Stimulated activated naive CD4-positive, alpha-beta T cell treated with Interleukin-2 at 50 U/mL for 16 hours (primary cell): ENCODE data around the gene EPN2.

Experiments used
- DNase-seq: peaks from one replicate; lab custom pipeline; 2025; lab: John Stamatoyannopoulos, UW

The EPN2 gene

DNA sequence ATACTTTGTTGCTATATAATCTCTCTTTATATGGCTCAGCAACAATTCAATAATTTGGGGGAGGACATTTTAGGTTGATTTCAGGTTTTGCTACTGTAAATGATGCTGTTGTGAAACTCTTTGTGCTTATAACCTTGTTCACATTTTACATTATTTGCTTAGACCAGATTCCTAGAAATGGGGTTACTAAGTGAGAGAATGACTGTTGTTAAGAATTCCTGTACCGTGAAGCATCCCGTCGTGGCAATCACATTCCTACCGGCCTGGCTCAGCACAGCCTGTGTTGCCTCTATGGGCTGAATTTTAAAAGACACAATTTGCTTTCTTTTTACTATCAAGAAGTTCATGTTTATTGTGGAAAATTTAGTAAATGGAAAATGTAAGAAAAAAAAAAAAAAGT, 94.0 kb downstream of the EPN2 start:
- DNase-seq, result no peak

GRCh38 chr17:19331543-19332245, 94.5 kb downstream of the EPN2 start:
- no peak for DNase-seq

DNA sequence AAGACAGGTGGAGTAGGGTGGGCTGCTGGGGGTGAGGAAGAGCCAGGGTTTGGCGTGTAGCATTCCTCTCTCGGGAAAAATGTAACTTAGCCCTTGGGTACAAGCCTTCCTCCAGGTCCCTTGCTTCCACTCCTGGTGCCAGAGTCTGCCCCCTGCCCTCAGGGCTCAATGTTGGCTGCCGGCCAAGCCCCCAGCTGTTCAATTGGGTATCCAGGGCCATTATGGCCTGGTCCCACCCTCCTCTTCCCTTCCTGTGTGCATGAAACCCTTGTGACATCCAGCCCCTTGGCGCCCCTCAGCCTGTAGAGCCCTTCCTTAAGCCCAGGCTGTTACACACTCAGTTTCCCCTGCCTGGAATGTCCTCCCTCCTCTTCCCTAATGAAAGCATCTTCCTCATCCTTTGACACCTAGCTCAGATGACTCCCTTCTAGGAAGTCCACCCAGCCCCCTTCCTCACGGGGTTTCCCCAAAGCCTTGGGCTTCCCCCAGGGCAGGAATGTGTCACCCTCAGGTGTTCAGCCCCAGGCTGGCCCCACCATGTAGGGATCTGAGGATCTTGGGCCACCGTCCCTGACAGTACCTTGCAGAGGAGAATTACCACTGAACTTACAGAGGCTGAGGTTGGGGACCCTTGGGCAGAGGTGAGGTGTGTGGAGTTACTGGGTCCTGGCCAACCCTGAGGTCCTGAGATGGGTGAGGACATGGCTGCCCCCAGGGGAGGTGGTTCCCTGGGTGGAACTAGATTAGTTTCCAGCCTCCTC, 95.4 kb downstream of the EPN2 start:
- no peak for DNase-seq

- no peak for DNase-seq
Measured at GRCh38 chr17:19333132-19333440, 95.9 kb downstream of the EPN2 start.

DNA sequence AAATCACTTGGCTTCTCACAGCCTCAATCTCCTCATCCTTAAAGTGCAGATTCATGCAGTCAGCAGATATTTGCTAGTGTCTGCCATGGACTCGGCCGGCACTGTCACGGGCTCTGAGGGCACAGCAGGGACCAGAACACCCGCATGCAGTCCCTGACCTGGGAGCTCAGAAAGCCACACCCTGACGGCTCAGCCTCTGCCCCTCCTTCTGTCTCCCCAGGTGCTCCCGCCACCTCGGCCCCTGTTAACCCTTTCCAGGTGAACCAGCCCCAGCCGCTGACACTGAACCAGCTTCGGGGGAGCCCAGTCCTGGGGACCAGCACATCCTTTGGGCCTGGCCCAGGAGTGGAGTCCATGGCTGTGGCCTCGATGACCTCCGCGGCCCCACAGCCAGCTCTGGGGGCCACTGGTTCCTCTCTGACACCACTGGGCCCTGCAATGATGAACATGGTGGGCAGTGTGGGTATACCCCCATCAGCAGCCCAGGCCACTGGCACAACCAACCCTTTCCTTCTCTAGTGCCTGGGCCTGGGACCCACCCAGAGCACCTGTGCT, 96.6 kb downstream of the EPN2 start:
- no peak for DNase-seq

DNA sequence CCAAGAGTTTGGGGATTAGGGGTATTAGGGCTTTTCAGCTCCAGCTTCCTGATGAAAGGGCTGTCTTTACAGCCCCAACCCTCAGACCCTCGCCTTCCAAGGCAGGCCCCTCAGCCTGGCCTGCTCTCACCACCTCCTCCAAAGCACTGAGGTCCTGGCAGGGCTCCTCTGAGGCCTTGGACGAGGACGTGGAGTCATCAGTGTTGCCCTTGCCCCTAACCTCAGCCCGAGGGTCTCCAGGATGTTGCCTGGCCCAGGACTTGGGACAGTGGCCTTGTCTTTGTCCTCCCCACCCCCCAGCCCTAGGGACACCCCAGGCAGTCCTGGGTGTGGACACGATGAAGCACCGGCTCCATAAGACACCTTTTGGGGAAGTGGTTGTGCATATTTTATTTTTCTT, 97.2 kb downstream of the EPN2 start:
- no peak for DNase-seq

GRCh38 chr17:19335951-19336631, 98.9 kb downstream of the EPN2 start:
- no peak for DNase-seq

- DNase-seq, result no peak
Measured at GRCh38 chr17:19336938-19337711, 100.0 kb downstream of the EPN2 start.

- no peak for DNase-seq
Measured at GRCh38 chr17:19337712-19338023, 100.5 kb downstream of the EPN2 start.

DNA sequence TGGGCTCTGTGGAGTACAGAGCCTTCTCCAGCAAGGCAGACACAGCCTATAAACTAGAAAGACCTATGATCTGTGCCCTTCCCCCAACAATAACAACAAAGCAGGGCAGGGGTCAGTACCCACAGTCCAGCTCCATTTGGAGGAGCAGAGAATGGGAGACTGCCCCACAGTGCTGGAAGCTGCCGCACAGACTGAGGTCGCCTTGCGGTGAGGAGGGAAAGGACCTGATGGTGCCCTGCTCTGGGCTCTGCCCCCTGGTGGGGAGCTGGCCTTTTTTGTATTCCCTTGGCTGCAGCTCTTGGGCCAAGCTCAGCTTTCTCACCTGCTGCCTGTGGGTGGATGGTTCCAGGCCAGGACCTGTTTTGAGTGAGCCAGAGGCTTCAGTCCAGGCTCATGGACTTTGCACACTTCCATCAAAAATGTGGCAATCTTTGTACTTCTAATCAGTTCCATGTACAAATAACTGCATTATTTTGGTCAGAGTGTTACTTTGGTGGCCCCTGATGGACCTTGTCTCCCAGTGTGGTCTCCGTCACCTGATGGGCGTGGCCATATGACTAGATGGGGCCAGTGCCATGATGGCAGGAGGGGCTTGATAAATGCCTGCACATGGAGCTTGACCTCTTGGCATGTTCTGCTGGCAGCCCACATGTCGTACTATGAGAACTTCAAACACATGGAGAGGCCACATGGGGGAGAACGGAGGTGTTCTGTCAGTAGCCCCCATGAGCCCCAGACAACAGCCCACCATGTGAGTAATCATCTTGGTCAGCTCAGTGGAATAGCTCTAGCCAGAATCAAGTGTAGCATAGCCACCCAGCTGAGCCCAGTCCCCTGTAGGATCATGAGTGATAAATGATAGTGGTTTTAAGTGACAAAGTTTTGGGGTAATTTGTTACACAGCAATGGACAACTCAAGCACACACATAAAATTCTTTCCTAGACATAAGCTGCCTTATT, 101.1 kb downstream of the EPN2 start:
- peak; percentile 29 for DNase-seq

- DNase-seq, result no peak
Measured at GRCh38 chr17:19339341-19339815, 102.2 kb downstream of the EPN2 start.

DNA sequence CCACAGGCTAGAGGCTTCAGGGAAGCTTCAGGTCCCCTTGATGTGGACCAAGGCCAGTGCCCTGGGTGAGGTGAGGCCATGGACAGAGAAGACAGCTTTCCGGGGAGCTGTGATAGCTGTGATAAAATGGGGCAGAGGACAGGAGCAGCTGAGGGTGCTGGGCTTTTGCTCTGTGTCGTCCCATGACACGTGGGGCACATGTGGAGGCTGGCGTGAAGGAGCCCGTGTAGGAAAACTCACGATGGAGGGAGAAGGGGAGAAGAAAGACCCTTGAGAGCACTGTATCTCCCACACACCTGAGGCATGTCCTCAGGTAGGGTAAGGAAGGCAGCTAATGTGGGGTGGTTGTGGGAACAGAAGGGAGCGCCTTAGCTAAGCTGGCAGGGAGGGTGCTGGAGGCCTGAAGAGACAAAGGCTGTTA, 104.1 kb downstream of the EPN2 start:
- DNase-seq, result no peak

DNA sequence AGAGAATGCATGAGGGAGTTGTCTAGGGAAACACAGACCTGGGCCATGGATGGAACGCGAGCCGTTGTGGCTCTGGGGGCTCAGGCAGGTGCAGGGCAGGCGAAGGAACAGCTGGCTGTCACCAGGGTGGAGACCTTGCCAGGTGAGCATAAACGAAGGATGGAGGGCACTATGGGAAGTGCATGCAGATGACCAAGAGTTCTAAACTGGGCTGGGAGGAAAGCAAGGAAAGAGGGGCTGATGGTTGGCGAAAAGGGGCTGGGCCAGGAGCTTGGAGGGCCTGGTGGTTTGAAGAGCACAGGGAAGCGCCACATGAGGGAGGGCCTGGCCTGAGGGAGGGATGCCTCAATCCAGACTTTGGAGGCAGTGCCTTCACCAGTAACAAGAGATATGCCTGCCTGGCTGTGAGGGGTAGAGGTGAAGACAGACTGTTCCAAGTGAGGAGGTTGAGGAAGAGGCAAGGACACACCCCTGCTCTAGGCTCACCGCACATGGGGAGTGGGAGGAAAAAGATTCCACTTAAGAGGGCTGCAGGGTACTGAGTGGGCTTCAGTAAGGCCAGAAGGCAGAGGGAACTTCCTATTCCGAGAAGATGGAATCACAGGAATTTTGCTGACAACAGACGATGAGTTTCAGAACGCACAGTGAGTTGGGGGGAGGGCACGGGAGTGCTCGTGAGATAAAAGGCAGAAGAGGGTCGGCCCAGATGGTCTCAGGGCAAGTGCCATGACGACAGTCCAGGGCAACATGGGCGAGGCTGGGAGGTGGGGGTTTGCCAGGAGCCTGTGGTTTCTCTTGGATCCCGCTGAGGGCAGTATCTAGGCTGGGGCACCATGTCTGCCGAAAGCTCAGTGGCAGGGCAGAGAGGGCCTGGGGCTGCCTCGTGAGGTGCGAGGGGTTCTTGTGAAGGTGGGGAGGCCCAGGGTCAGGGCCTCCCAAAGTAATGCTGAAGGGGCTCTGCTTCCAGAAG, 104.8 kb downstream of the EPN2 start:
- DNase-seq, result no peak

GRCh38 chr17:19342611-19343255, 105.6 kb downstream of the EPN2 start:
- DNase-seq, result no peak

GRCh38 chr17:19343256-19343630, 106.1 kb downstream of the EPN2 start:
- no peak for DNase-seq

- no peak for DNase-seq
Measured at GRCh38 chr17:19343671-19344151, 106.5 kb downstream of the EPN2 start.

GRCh38 chr17:19344311-19345066, 107.3 kb downstream of the EPN2 start:
- no peak for DNase-seq

- DNase-seq, result no peak
Measured at GRCh38 chr17:19345067-19345460, 107.9 kb downstream of the EPN2 start.
